Ovary (tissue), 9 donors: ENCODE results near the gene THAP3. TPM values are rescaled to one million over a fixed set of nuclear protein-coding genes. Genes with fewer than 3 reads are reported as not detected.
A peak's percentile ranks its signal among the peaks of the same experiment; 100 is the strongest.

ENCODE experiments used
- DNase-seq, 5 donors: peaks; one replicate each; pipeline ENCODE4 v3.0.0-alpha.2; 2019 to 2020
- H3K27ac ChIP-seq, 2 donors: fragments of 200-600 bp; one replicate each; pipeline versions ENCODE4 v1.5.1 to v1.8.0; 2019 to 2022
- H3K27me3 ChIP-seq: fragments of 200-600 bp; one replicate; pipeline ENCODE4 v1.8.0; 2022
- H3K36me3 ChIP-seq: fragments of 200-600 bp; sonication (generic); one replicate; pipeline ENCODE4 v1.5.1; 2019
- H3K4me1 ChIP-seq: one replicate; pipeline ENCODE4 v1.8.1; 2013; ENCODE audit warnings: mild to moderate bottlenecking, moderate library complexity; ENCODE audit not compliant: insufficient read depth
- H3K4me3 ChIP-seq: fragments of 200-600 bp; sonication (generic); one replicate; pipeline ENCODE4 v1.5.1; 2017
- H3K9me3 ChIP-seq, 2 donors: fragments of 200-600 bp in 1 of 2; sonication (generic) in 1 of 2; one replicate each; pipeline versions ENCODE4 v1.5.1 to v1.8.1; 2013 to 2019; ENCODE audit warnings: mild to moderate bottlenecking in 1 of 2, moderate library complexity in 1 of 2
- EP300 ChIP-seq: sonication (generic); formaldehyde crosslinking; IDR thresholded peaks from one replicate; pipeline ENCODE4 v1.6.1; 2017; ENCODE audit warnings: antibody characterized with exemption
- POLR2A ChIP-seq: fragments of 450-650 bp; IDR thresholded peaks from one replicate; pipeline ENCODE4 v1.6.1; 2017; ENCODE audit warnings: antibody characterized with exemption, mild to moderate bottlenecking, moderate library complexity
- WGBS, 3 donors: extraction: QIAGEN DNeasy Blood & Tissue Kit in 1 of 3; methylation state at CpG; one replicate each; pipeline versions ENCODE4 v1.1.5 to v1.1.7; 2013 to 2017; 5-methylcytosine and 5-hydroxymethylcytosine counted together
- intact Hi-C, 4 donors: fragments of 100-400 bp; cut with DNase I; formaldehyde crosslinking; loops; one replicate each; pipeline versions ENCODE4 v1.11.0 to v1.15.1; 2022 to 2023
- polyA plus RNA-seq, 2 donors: library from polyadenylated mRNA; stranded (reverse); fragments of 200-250 nt in 1 of 2; fragments of 350-450 nt in 1 of 2; fragmentation: Illumina TruSeq in 1 of 2; extraction: RNeasy Lipid Tissue Mini Kit (QIAGEN cat#74804) in 1 of 2; gene quantifications; one replicate each; pipeline ENCODE4 v1.2.3, GENCODE V29; 2013 to 2014
- total RNA-seq, 7 donors: library from RNA; depleted of rRNA in 2 of 7; stranded (reverse); fragments of >200 nt in 2 of 7; fragmentation: NEBNext Ultra II Directional in 3 of 7; extraction: Animal tissue kit (Norgen Biotek cat#: 25700) in 3 of 7; gene quantifications; one replicate each; pipeline versions ENCODE4 v1.1.0 to v1.2.4, GENCODE V29; 2016 to 2023
- TF ChIP-seq, protein P1 (sequence below), 3 donors: fragments of 450-650 bp in 2 of 3; fragments of 200-600 bp in 1 of 3; IDR thresholded peaks; one replicate each; pipeline versions ENCODE4 v1.5.1 to v1.8.0; 2016 to 2022; ENCODE audit warnings: antibody characterized with exemption in 3 of 3, mild to moderate bottlenecking in 1 of 3
- donor health status: DM: no; HTN: no; CAD: no; lungs with moderate emphysema.
- donor health status: DM: no; HTN: no; CAD: no.
- donor health status: Bipolar disorder and iron deficiency.
- donor health status: DM: yes; HTN: yes; CAD: no.
- donor health status: DM: no; HTN: no; CAD: no.
- donor health status: DM: yes; HTN: yes; CAD: no.

The THAP3 gene
- total and polyA plus RNA-seq, 9 donors = 5.6 to 33.6 (median 18.8) TPM

DNA sequence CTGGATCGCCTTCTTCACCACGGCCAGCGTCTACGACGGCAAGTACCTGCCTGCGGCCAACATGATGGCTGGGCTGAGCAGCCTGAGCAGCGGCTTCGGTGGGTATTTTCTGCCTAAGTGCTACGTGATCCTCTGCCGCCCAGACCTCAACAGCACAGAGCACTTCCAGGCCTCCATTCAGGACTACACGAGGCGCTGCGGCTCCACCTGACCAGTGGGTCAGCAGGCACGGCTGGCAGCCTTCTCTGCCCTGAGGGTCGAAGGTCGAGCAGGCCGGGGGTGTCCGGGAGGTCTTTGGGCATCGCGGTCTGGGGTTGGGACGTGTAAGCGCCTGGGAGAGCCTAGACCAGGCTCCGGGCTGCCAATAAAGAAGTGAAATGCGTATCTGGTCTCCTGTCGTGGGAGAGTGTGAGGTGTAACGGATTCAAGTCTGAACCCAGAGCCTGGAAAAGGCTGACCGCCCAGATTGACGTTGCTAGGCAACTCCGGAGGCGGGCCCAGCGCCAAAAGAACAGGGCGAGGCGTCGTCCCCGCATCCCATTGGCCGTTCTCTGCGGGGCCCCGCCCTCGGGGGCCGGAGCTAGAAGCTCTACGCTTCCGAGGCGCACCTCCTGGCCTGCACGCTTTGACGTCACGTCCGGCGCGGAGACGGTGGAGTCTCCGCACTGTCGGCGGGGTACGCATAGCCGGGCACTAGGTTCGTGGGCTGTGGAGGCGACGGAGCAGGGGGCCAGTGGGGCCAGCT, 45.1 kb upstream of the THAP3 start, which contains the start of gene ZBTB48:
Gene ZBTB48, plus strand, starts transcription at position 621 of the 745 bp plus-strand sequence. CDS start 616 bp downstream, outside the sequence.
- intact Hi-C loops = loop anchor here in 2 of 4 donors (1.0 to 5.0 kb wide), 4 partner anchors 21 to 807 kb away; partner anchors contain the start of gene NOL9 (in 1 of the 2)
- whole genome bisulfite sequencing, 3 donors = 9 to 14% (median 12%) methylated on average over 57 to 58 of the region's 58 CpGs

DNA sequence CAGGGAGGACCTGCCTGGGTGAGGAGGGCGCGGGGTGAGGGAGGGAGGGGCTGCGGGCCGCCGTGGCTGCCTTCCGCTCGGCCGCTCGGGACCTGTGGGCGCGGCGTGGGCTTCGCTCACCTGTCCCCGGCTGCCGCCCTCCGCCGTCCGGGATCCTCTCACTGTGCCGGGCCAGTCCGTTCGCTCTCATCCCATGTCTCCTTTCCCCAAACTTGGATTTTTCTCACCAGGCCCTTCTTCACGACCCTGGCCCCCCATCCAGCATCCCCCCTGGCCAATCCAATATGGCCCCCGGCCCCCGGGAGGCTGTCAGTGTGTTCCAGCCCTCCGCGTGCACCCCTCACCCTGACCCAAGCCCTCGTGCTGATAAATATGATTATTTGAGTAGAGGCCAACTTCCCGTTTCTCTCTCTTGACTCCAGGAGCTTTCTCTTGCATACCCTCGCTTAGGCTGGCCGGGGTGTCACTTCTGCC, 44.5 kb upstream of the THAP3 start:
- intact Hi-C loops = loop anchor here in 2 of 4 donors (2.0 to 5.0 kb wide), 3 partner anchors 21 to 808 kb away; no protein-coding TSS in a partner anchor

More for the DNA sequence above, 45.1 kb upstream of the THAP3 start, which contains the start of gene ZBTB48:
- Histone ChIP-seq H3K27ac (peak within 1 kb of the TSS; percentile 91 to 94), H3K9me3 (no peaks in the 10 kb centered on the region), H3K4me1 (peaks cover 4% of the 10 kb centered on the region), H3K4me3 (peak within 1 kb of the TSS; percentile 99), H3K36me3 (no peaks in the 10 kb centered on the region), H3K27me3 (no peaks in the 10 kb centered on the region)
- TF ChIP-seq, protein P1, sequence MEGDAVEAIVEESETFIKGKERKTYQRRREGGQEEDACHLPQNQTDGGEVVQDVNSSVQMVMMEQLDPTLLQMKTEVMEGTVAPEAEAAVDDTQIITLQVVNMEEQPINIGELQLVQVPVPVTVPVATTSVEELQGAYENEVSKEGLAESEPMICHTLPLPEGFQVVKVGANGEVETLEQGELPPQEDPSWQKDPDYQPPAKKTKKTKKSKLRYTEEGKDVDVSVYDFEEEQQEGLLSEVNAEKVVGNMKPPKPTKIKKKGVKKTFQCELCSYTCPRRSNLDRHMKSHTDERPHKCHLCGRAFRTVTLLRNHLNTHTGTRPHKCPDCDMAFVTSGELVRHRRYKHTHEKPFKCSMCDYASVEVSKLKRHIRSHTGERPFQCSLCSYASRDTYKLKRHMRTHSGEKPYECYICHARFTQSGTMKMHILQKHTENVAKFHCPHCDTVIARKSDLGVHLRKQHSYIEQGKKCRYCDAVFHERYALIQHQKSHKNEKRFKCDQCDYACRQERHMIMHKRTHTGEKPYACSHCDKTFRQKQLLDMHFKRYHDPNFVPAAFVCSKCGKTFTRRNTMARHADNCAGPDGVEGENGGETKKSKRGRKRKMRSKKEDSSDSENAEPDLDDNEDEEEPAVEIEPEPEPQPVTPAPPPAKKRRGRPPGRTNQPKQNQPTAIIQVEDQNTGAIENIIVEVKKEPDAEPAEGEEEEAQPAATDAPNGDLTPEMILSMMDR (IDR thresholded peaks at IDR 0.05) = no peak
- TF ChIP-seq POLR2A = peak; percentile 96
- TF ChIP-seq EP300 = peak; percentile 8
- DNase-seq = peak; percentile 100

DNA sequence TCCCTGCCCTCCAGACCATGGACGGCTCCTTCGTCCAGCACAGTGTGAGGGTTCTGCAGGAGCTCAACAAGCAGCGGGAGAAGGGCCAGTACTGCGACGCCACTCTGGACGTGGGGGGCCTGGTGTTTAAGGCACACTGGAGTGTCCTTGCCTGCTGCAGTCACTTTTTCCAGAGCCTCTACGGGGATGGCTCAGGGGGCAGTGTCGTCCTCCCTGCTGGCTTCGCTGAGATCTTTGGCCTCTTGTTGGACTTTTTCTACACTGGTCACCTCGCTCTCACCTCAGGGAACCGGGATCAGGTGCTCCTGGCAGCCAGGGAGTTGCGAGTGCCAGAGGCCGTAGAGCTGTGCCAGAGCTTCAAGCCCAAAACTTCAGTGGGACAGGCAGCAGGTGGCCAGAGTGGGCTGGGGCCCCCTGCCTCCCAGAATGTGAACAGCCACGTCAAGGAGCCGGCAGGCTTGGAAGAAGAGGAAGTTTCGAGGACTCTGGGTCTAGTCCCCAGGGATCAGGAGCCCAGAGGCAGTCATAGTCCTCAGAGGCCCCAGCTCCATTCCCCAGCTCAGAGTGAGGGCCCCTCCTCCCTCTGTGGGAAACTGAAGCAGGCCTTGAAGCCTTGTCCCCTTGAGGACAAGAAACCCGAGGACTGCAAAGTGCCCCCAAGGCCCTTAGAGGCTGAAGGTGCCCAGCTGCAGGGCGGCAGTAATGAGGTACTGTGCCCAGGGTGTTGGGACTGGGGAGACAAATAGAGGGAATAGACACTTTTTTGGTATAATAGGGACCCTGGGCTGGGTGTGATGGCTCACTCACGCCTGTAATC, 43.9 kb upstream of the THAP3 start:
- 30 to 38% (median 33%) methylated on average over 19 of the region's 19 CpGs for WGBS, 3 donors
- H3K36me3 ChIP-seq = no peaks in the 10 kb centered on the region
- peak overlapping the region; percentile 91 to 94 for H3K27ac ChIP-seq
- peaks cover 4% of the 10 kb centered on the region for H3K4me1 ChIP-seq
- DNase-seq = no peak
- H3K27me3 ChIP-seq = no peaks in the 10 kb centered on the region
- TF ChIP-seq POLR2A = no peak
- no peak for TF ChIP-seq EP300
- TF ChIP-seq, protein P1 (IDR thresholded peaks at IDR 0.05) = no peak
- no peaks in the 10 kb centered on the region for H3K9me3 ChIP-seq
- intact Hi-C loops = loop anchor here in 2 of 4 donors (2.0 to 5.0 kb wide), 3 partner anchors 20 to 808 kb away; no protein-coding TSS in a partner anchor
- peak overlapping the region; percentile 99 for H3K4me3 ChIP-seq

More for the DNA sequence above, 44.5 kb upstream of the THAP3 start:
- TF ChIP-seq POLR2A = no peak
- peak overlapping the region; percentile 91 to 94 for H3K27ac ChIP-seq
- H3K27me3 ChIP-seq = no peaks in the 10 kb centered on the region
- peaks cover 4% of the 10 kb centered on the region for H3K4me1 ChIP-seq
- H3K4me3 ChIP-seq = peak overlapping the region; percentile 99
- H3K36me3 ChIP-seq = no peaks in the 10 kb centered on the region
- DNase-seq = no peak
- no peaks in the 10 kb centered on the region for H3K9me3 ChIP-seq
- WGBS, 3 donors = 0 to 1% (median 1%) methylated on average over 30 of the region's 30 CpGs

DNA sequence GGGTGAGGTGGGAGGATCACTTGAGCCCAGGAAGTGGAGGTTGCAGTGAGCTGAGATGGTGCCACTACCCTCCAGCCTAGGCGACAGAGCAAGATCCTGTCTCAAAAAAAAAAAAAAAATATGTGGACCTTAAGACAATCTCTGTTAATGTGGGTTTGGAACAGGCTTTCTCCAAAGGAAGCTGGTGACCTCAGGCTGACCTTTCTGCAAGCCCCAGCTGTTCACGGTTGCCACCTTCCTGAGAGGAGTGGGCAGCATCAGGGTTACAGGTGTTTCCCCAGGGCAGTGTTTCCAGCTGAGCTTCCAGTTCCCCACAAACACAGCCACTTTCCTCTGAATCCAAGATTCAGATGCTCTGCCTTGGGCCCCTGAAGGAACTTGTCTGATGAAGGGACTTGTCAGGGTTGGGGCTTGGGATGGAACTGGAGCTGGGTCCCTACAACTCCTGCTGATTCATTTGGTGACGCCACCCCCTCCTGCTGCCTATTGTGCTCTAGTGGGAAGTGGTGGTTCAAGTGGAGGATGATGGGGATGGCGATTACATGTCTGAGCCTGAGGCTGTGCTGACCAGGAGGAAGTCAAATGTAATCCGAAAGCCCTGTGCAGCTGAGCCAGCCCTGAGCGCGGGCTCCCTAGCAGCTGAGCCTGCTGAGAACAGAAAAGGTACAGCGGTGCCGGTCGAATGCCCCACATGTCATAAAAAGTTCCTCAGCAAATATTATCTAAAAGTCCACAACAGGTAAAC, 42.9 kb upstream of the THAP3 start:
- peak overlapping the region in 1 of 2 donors; percentile 91 for H3K27ac ChIP-seq
- intact Hi-C loops = loop anchor here in 2 of 4 donors (2.0 to 5.0 kb wide), 3 partner anchors 19 to 809 kb away; no protein-coding TSS in a partner anchor
- no peaks in the 10 kb centered on the region for H3K27me3 ChIP-seq
- H3K4me1 ChIP-seq = peaks cover 4% of the 10 kb centered on the region
- no peaks in the 10 kb centered on the region for H3K9me3 ChIP-seq
- H3K4me3 ChIP-seq = no peak overlapping the region
- WGBS, 3 donors = 77 to 80% (median 78%) methylated on average over 10 of the region's 10 CpGs
- TF ChIP-seq EP300 = no peak
- DNase-seq = no peak
- H3K36me3 ChIP-seq = no peaks in the 10 kb centered on the region
